Fibroblast of mammary gland (primary cell): Measurements from ENCODE around the gene KCNC4.

ENCODE experiments used
- DNase-seq: peaks from one replicate; pipeline ENCODE4 v3.0.0-alpha.2; 2010; ENCODE audit warnings: low read depth
- H3K4me3 ChIP-seq: 2 replicates; pipeline ENCODE4 v1.5.1; 2011; ENCODE audit warnings: low read depth, mild to moderate bottlenecking, low read length, moderate library complexity; ENCODE audit not compliant: control insufficient read depth
- TF ChIP-seq, protein P1 (sequence below): conservative IDR thresholded peaks from 2 replicates; pipeline ENCODE4 v1.5.1; 2011; ENCODE audit warnings: low read depth, low read length, inconsistent platforms; ENCODE audit not compliant: control insufficient read depth, insufficient read depth

The KCNC4 gene

DNA sequence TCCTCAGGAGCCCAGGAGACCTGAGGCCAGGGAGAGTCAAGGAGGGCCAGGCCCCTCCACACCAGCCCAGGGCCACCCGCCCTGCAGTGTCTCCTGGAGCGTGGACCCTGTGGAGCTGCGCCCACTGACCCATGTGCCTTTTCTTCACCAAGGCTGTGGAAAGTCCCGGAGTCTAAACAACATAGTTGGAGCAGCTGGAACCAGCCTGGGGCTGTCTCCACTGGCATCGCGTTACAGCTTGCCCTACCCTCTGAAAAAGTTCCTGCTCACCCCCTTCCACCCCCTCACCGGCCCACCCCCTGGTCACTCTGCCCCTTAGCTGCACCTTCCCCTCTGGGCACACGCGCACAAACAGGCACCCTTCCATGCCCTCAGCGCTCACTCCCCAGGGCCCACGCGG lies 18.3 kb downstream of the KCNC4 start:
- H3K4me3 ChIP-seq, result no peak overlapping the region
- TF ChIP-seq, protein P1, sequence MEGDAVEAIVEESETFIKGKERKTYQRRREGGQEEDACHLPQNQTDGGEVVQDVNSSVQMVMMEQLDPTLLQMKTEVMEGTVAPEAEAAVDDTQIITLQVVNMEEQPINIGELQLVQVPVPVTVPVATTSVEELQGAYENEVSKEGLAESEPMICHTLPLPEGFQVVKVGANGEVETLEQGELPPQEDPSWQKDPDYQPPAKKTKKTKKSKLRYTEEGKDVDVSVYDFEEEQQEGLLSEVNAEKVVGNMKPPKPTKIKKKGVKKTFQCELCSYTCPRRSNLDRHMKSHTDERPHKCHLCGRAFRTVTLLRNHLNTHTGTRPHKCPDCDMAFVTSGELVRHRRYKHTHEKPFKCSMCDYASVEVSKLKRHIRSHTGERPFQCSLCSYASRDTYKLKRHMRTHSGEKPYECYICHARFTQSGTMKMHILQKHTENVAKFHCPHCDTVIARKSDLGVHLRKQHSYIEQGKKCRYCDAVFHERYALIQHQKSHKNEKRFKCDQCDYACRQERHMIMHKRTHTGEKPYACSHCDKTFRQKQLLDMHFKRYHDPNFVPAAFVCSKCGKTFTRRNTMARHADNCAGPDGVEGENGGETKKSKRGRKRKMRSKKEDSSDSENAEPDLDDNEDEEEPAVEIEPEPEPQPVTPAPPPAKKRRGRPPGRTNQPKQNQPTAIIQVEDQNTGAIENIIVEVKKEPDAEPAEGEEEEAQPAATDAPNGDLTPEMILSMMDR, result no peak
- no peak for DNase-seq

DNA sequence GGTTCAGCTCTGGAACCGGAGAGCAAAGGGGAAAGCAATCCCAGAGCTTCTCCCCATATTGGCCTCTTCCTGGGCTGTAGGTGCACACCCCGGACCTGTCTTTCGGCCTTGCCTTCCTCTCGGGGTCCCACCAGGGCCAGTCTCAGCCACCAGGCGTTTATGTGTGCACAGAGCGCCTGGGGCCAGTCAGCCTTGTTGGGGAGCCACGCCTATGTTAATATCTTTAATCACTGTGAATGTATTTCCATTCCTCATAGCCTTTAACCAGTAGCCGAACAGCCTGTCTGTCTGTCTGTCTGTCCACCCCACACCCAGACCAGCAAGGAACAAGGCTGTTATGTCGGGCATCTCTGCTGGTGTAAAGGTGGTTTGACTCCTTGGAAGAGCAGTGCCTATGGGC lies 18.8 kb downstream of the KCNC4 start:
- TF ChIP-seq, protein P1, result no peak
- DNase-seq, result no peak
- H3K4me3 ChIP-seq, result no peak overlapping the region

DNA sequence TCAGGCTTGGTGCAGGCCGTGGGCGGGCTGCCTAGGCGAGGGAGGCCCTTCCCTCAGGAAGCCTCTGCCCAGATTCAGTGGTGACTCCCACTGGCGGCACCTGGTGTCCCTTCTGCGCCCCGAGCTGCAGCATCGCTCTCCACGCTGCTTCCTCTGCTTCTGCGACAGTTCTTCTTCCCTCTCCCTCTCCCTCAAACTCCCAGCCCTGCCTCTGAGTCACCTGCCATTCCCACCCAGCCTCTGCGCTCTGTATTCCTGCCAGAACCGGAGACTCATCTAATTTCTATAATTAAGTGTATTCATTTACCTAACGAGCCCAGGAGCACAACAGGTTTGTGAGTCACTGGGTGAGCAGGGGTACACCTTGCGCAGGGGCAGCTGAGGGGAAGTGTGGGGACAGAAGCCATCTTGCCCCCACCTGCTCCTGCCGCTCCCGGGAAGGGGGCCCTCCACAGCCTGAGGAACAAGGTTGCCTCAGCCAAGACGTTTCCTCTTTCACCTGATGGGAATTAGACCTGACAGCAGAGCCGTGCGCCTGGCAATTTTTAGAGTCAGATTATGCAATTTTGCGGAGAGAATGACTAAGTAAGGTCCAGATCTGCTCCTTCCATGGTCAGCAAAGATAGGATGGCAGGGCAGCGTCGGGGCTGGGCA lies 19.4 kb downstream of the KCNC4 start:
- no peak for DNase-seq
- TF ChIP-seq, protein P1, result no peak
- H3K4me3 ChIP-seq, result no peak overlapping the region

DNA sequence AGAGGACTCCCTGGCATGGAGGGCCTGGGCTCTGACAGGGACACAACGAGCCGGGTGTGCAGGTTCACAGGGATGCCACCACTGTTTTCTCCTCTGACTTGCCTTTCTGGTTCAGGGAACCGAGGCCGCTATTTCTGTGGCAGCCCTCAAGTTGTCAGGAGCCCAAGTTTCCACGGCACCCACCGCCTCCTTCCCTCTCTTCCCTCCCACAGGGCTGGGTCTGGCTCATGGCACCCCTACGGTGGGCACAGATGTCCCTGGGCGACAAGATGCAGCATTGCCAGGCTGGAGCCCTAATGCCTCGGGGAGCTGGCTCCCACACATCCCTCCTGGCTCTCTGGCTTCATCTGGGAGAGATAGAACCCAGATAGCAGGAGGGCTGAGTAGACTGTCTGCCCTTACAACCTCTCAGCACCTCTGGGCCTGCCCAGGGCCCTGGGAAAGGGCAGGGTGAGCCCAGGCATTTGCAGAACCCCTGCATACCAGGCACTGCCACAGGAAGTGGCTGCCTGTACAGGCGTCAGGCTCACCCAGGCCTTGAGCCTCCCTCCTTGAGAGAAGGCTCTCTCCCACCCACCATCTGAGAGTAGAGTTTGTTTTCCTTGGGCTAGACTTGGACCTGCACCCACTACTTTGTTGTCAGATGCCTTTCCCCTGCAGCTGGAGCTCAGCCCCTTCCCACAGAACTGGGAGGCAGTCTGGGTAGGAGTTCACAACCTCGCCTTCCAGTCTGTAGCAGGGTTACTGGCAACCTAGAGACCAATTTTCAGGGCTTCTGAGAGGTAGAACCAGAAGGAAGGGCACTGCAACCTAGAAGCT lies 20.5 kb downstream of the KCNC4 start:
- H3K4me3 ChIP-seq, result no peak overlapping the region
- TF ChIP-seq, protein P1, result no peak
- no peak for DNase-seq

DNA sequence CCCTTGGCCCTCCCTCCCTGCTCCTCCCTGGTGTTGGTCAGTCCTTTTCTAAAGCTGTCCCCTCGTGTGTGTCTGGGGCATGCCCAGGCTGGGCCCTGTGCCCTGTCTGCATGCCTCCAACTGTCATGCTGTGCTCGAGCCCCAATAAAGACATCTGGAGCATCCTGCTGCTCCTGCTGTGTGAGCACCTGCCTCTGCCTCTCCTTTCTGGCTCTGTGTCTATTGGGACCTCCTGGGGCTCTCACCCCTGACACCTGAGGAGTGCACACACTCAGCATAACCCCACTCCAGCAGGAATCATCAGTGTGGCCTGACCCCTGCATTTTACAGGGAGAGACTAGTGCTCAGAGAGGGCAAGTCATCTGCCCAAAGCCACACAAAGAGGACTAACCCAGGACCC lies 23.7 kb downstream of the KCNC4 start:
- H3K4me3 ChIP-seq, result no peak overlapping the region
- TF ChIP-seq, protein P1, result no peak
- no peak for DNase-seq

DNA sequence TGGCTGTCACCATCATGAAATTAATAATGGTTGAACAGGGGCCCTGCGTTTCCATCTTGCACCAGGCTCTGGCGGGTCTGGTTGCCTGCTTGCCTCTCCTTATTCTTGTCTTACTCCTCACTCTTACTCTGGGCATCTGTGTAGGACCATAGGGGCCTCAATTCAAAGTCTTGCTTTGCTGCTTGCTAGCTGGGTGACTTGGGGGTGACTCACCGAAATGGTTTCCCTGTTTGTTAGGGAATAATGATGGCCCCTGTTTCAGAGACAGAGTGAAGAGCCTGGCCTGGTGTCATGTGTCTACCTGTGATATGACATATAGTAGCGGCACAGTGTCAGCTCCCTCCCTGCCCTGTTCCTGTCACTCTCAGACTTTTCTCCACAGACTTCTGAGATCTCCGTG lies 24.6 kb downstream of the KCNC4 start:
- no peak for DNase-seq
- H3K4me3 ChIP-seq, result no peak overlapping the region
- TF ChIP-seq, protein P1, result no peak
